HepG2 (cell line): Measurements from ENCODE around the gene FAM98A. TPM values are rescaled to one million over a fixed set of nuclear protein-coding genes. Genes with fewer than 3 reads are reported as not detected.

ENCODE experiments used
- ATAC-seq: fragments of 200-7000 bp; cut with Tn5 transposase; 3 replicates; pipeline ENCODE4 v1.9.1; 2020; ENCODE audit warnings: mild to moderate bottlenecking, moderate library complexity
- BruUV-seq: library from RNA; stranded (reverse); fragments of 400-500 nt; replicated peaks from 2 replicates; lab custom pipeline; 2021; lab: Mats Ljungman, UMichigan
- CTCF ChIA-PET: fragments of 300-600 bp; formaldehyde crosslinking; extraction: SDS; loops from one replicate; lab custom pipeline; 2021; ENCODE audit warnings: low total read pairs, inconsistent platforms, low intra/inter-chr PET ratio; lab: Yijun Ruan, JAX
- POLR2A ChIA-PET: fragments of 350-600 bp; sonication (Branson Sonifier 250); formaldehyde crosslinking; loops from one replicate; lab custom pipeline; 2020; ENCODE audit warnings: antibody characterized with exemption, inconsistent platforms; lab: Yijun Ruan, JAX
- DNase-seq: peaks from one replicate; pipeline ENCODE4 v3.0.0-alpha.2; 2015; ENCODE audit warnings: low spot score
- FAIRE-seq: peaks from 3 replicates; lab custom pipeline; 2011; peaks lifted over from hg19 to GRCh38; lab: Jason Lieb, UNC
- H2AFZ ChIP-seq: one replicate; pipeline ENCODE4 v1.6.1; 2011; ENCODE audit warnings: low read length, inconsistent platforms
- H3K27ac ChIP-seq: fragments of 300-600 bp; 3 replicates; pipeline ENCODE4 v1.8.0; 2011; ENCODE audit warnings: mixed run types, mild to moderate bottlenecking, mixed read lengths, low read length, inconsistent platforms; ENCODE audit not compliant: insufficient read depth; ENCODE audit errors: extremely low read length
- H3K27me3 ChIP-seq, 2 experiments: fragments of 200-600 bp in 1 of 2; 2 replicates in 1 of 2; 3 replicates in 1 of 2; pipeline versions ENCODE4 v1.6.0 to v1.8.0; 2011; ENCODE audit warnings: low read length in 2 of 2, mild to moderate bottlenecking in 2 of 2, moderate library complexity in 2 of 2, inconsistent platforms in 1 of 2; ENCODE audit not compliant: insufficient read depth in 2 of 2, control insufficient read depth in 1 of 2
- H3K36me3 ChIP-seq, 2 experiments: fragments of 200-600 bp in 1 of 2; replicated peaks in 1 of 2; 2 replicates in 1 of 2; 3 replicates in 1 of 2; pipeline versions ENCODE4 v1.5.1 to v1.8.0; 2011; ENCODE audit warnings: low read length in 2 of 2, inconsistent platforms in 1 of 2; ENCODE audit not compliant: insufficient read depth in 2 of 2, control insufficient read depth in 1 of 2
- H3K4me1 ChIP-seq: 2 replicates; pipeline ENCODE4 v1.5.1; 2012; ENCODE audit warnings: low read length, inconsistent platforms; ENCODE audit not compliant: insufficient read depth
- H3K4me2 ChIP-seq: 2 replicates; pipeline ENCODE4 v1.6.0; 2011; ENCODE audit warnings: low read depth, low read length, inconsistent platforms
- H3K4me3 ChIP-seq, 3 experiments: fragments of 200-600 bp in 1 of 3; sonication (generic), shearing (Covaris generic) in 1 of 3; replicated peaks in 1 of 3; 2 replicates each; pipeline ENCODE4 v1.5.1; 2011 to 2016; ENCODE audit warnings: low read length in 3 of 3, inconsistent platforms in 2 of 3, low read depth in 2 of 3, mild to moderate bottlenecking in 2 of 3, control low read depth in 1 of 3, mixed read lengths in 1 of 3; ENCODE audit not compliant: insufficient read depth in 1 of 3
- H3K79me2 ChIP-seq: one replicate; pipeline ENCODE4 v1.6.1; 2011; ENCODE audit warnings: low read length, inconsistent platforms; ENCODE audit not compliant: insufficient read depth
- H3K9ac ChIP-seq: 2 replicates; pipeline ENCODE4 v1.6.0; 2011; ENCODE audit warnings: mild to moderate bottlenecking, low read depth, low read length, inconsistent platforms; ENCODE audit not compliant: insufficient read depth
- H3K9me3 ChIP-seq: 2 replicates; pipeline ENCODE4 v1.5.1; 2012; ENCODE audit warnings: mild to moderate bottlenecking, low read length
- H4K20me1 ChIP-seq: 2 replicates; pipeline ENCODE4 v1.6.0; 2011; ENCODE audit warnings: inconsistent platforms, mild to moderate bottlenecking, low read length, moderate library complexity; ENCODE audit not compliant: insufficient read depth
- CCAR2 ChIP-seq: fragments of 200-400 bp; formaldehyde crosslinking; optimal IDR thresholded peaks from 2 replicates; pipeline ENCODE3; 2018; ENCODE audit warnings: low read depth, mild to moderate bottlenecking, low read length, moderate library complexity
- KLF11 ChIP-seq: IDR thresholded peaks from 2 replicates; pipeline ENCODE4 v1.6.1; 2016; ENCODE audit warnings: missing compliant biosample characterization
- NBN ChIP-seq: fragments of 450-650 bp; conservative IDR thresholded peaks from 2 replicates; pipeline ENCODE4 v1.6.1; 2017
- NR2F1 ChIP-seq, 2 experiments: fragments of 450-650 bp in 1 of 2; formaldehyde crosslinking in 1 of 2; IDR thresholded peaks; 2 replicates each; pipeline versions ENCODE4 v1.5.0 to v1.6.1; 2016 to 2020; ENCODE audit warnings: mild to moderate bottlenecking in 1 of 2, missing compliant biosample characterization in 1 of 2, missing genetic modification reagents in 1 of 2, moderate library complexity in 1 of 2
- SAFB2 ChIP-seq: sonication (generic); formaldehyde crosslinking; IDR thresholded peaks from 2 replicates; pipeline ENCODE4 v1.5.1; 2020; ENCODE audit warnings: missing genetic modification reagents, low read depth, mild to moderate bottlenecking, borderline replicate concordance
- SIN3A ChIP-seq: IDR thresholded peaks from 2 replicates; pipeline ENCODE4 v1.6.1; 2011; ENCODE audit warnings: low read depth, mild to moderate bottlenecking, control low read depth, low read length, borderline replicate concordance
- SNAI1 ChIP-seq: sonication (generic); formaldehyde crosslinking; IDR thresholded peaks from 2 replicates; pipeline ENCODE4 v1.5.0; 2020; ENCODE audit warnings: mild to moderate bottlenecking, missing genetic modification reagents, borderline replicate concordance
- ZNF329 ChIP-seq: sonication (generic); formaldehyde crosslinking; IDR thresholded peaks from 2 replicates; pipeline ENCODE4 v1.9.0; 2021; ENCODE audit warnings: low read depth, mild to moderate bottlenecking, missing genetic modification reagents
- ZNF484 ChIP-seq: sonication (generic); formaldehyde crosslinking; IDR thresholded peaks from 2 replicates; pipeline ENCODE4 v1.5.1; 2020; ENCODE audit warnings: mild to moderate bottlenecking, low read depth, missing genetic modification reagents, borderline replicate concordance
- WGBS: methylation state at CpG from one replicate; pipeline ENCODE4 v1.1.6; 2017; ENCODE audit warnings: low lambda C conversion rate; 5-methylcytosine and 5-hydroxymethylcytosine counted together
- in situ Hi-C: cut with HindIII; loops from 2 replicates; pipeline ENCODE4 v1.10.0; 2017; ENCODE audit warnings: low pct_unique_long_range_greater_than_20kb; ENCODE audit not compliant: extremely low pct_ligation_motif_present
- intact Hi-C: fragments of 100-400 bp; cut with micrococcal nuclease; formaldehyde crosslinking; loops from one replicate; pipeline ENCODE4 v1.10.0; 2022; ENCODE audit not compliant: unreplicated experiment
- polyA plus RNA-seq, 8 experiments: library from polyadenylated mRNA; depleted of rRNA in 3 of 8; stranded (reverse) in 7 of 8; unstranded in 1 of 8; fragments of >200 nt; fragmentation: Illumina TruSeq in 4 of 8; extraction: Trizol in 4 of 8; gene quantifications; 2 replicates each; pipeline versions ENCODE4 v1.2.1 to v1.2.3, GENCODE V29; 2011 to 2016; ENCODE audit warnings: low read depth in 4 of 8, missing spikeins in 1 of 8, mixed read lengths in 1 of 8; ENCODE audit not compliant: insufficient read depth in 1 of 8
- total RNA-seq, 5 experiments: library from RNA; depleted of rRNA; stranded (reverse); fragments of >200 nt; fragmentation: Illumina TruSeq; extraction: Trizol; gene quantifications; 2 replicates each; pipeline ENCODE4 v1.2.3, GENCODE V29; 2016; ENCODE audit warnings: low read depth in 1 of 5
- TF ChIP-seq, protein P1 (sequence below): sonication (generic); formaldehyde crosslinking; IDR thresholded peaks from 2 replicates; pipeline ENCODE4 v1.8.1; 2023; ENCODE audit warnings: missing genetic modification reagents, mild to moderate bottlenecking, borderline replicate concordance
- TF ChIP-seq, protein P2 (sequence below): sonication (generic); formaldehyde crosslinking; IDR thresholded peaks from 2 replicates; pipeline ENCODE4 v1.4.0; 2020; ENCODE audit warnings: mild to moderate bottlenecking, missing genetic modification reagents
- TF ChIP-seq, protein P3 (sequence below): IDR thresholded peaks from 2 replicates; pipeline ENCODE4 v1.6.1; 2016
- TF ChIP-seq, protein P4 (sequence below): sonication (generic); formaldehyde crosslinking; IDR thresholded peaks from 2 replicates; pipeline ENCODE4 v1.5.1; 2020; ENCODE audit warnings: mild to moderate bottlenecking, moderate library complexity, missing genetic modification reagents

FAM98A gene
- total and polyA plus RNA-seq, 2 of the 13 experiments (the other 11 are each of a cell fraction or from before 2014, with no cell fraction given) = 44.0 to 61.4 TPM

DNA sequence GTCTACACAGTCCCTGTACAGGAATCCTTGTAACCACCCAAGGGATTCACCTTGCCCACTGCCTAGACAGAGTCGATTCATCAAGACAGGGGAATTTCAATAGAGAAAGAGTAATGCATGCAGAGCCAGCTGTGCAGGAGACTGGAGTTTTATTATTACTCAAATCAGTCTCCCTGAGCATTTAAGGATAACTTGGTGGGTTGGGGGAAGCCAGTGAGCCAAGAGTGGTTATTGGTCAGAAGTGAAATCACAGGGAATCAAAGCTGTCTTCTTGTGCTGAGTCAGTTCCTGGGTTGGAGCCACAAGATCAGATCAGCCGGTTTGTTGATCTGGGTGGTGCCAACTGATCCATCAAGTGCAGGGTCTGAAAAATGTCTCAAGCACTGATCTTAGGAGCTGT is 17.8 kb upstream of the FAM98A start:
- H3K79me2 ChIP-seq = no peaks in the 10 kb centered on the region
- WGBS = 5% methylated on average over 2 of the region's 2 CpGs
- H2AFZ ChIP-seq = no peak overlapping the region
- intact Hi-C loops = no loop called here
- H3K27me3 ChIP-seq = peaks cover 0 to 3% of the 10 kb centered on the region in 2 experiments; a peak in 1 of 5 replicates
- H3K9me3 ChIP-seq = peaks cover 40% of the 10 kb centered on the region
- in situ Hi-C loops = no loop called here
- no peak for ATAC-seq
- no peak for DNase-seq
- no peaks in the 10 kb centered on the region for H4K20me1 ChIP-seq
- H3K36me3 ChIP-seq = no peaks in the 10 kb centered on the region
- TF ChIP-seq, protein P1, sequence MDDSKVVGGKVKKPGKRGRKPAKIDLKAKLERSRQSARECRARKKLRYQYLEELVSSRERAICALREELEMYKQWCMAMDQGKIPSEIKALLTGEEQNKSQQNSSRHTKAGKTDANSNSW (CRISPR knock-in tag) = no peak
- TF ChIP-seq SNAI1 (CRISPR knock-in tag) (no peak), SAFB2 (CRISPR knock-in tag) (no peak)
- no peak for FAIRE-seq
- H3K4me2 ChIP-seq = no peak overlapping the region
- no peaks in the 10 kb centered on the region for H3K4me1 ChIP-seq
- no peak overlapping the region for H3K27ac ChIP-seq
- no peak overlapping the region for H3K4me3 ChIP-seq
- no peak overlapping the region for H3K9ac ChIP-seq
- ChIA-PET CTCF (no interaction called here), POLR2A (no interaction called here)
- BruUV-seq = no TSS peak

DNA sequence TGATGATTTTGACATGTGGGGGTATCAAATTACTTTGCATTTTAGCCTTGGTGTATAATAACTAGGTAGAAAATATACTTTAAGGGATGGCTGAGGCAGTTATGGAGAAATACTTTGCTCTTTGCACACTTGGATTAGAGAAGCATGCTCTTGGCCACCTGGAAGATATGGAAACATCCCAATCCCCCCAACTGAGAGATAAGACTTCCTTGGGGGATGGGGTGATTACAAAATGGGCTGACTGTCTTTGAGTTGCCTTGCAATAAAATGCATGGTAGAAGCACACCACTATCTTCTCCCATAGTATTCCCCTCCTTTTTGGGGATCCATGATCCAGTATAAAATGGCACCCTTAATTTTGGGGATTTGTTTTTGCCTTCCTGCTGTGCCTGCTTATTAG is 15.1 kb upstream of the FAM98A start:
- no peaks in the 10 kb centered on the region for H4K20me1 ChIP-seq
- no peaks in the 10 kb centered on the region for H3K79me2 ChIP-seq
- FAIRE-seq (no peak), DNase-seq (no peak), ATAC-seq (no peak)
- no peak overlapping the region for H3K4me2 ChIP-seq
- peaks cover 25% of the 10 kb centered on the region for H3K9me3 ChIP-seq
- peaks cover 0 to 6% of the 10 kb centered on the region in 2 experiments; a peak in 1 of 5 replicates for H3K27me3 ChIP-seq
- POLR2A ChIA-PET = no interaction called here
- CTCF ChIA-PET = no interaction called here
- no peak overlapping the region for H3K4me3 ChIP-seq
- no peaks in the 10 kb centered on the region for H3K4me1 ChIP-seq
- no peaks in the 10 kb centered on the region for H3K36me3 ChIP-seq
- no peak overlapping the region for H2AFZ ChIP-seq
- no TSS peak for BruUV-seq
- H3K27ac ChIP-seq = no peak overlapping the region
- intact Hi-C loops (no loop called here), in situ Hi-C loops (no loop called here)
- H3K9ac ChIP-seq = no peak overlapping the region
- TF ChIP-seq NBN (no peak), SIN3A (no peak), KLF11 (CRISPR knock-in tag) (no peak), ZNF484 (CRISPR knock-in tag) (no peak), ZNF329 (CRISPR knock-in tag) (no peak), CCAR2 (no peak), NR2F1 (CRISPR knock-in tag; IDR thresholded peaks at IDR 0.05) (no peak)
- TF ChIP-seq, protein P2, sequence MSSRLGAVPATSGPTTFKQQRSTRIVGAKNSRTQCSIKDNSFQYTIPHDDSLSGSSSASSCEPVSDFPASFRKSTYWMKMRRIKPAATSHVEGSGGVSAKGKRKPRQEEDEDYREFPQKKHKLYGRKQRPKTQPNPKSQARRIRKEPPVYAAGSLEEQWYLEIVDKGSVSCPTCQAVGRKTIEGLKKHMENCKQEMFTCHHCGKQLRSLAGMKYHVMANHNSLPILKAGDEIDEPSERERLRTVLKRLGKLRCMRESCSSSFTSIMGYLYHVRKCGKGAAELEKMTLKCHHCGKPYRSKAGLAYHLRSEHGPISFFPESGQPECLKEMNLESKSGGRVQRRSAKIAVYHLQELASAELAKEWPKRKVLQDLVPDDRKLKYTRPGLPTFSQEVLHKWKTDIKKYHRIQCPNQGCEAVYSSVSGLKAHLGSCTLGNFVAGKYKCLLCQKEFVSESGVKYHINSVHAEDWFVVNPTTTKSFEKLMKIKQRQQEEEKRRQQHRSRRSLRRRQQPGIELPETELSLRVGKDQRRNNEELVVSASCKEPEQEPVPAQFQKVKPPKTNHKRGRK (CRISPR knock-in tag) = no peak
- TF ChIP-seq, protein P3, sequence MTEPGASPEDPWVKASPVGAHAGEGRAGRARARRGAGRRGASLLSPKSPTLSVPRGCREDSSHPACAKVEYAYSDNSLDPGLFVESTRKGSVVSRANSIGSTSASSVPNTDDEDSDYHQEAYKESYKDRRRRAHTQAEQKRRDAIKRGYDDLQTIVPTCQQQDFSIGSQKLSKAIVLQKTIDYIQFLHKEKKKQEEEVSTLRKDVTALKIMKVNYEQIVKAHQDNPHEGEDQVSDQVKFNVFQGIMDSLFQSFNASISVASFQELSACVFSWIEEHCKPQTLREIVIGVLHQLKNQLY (CRISPR knock-in tag) = no peak
- TF ChIP-seq, protein P4, sequence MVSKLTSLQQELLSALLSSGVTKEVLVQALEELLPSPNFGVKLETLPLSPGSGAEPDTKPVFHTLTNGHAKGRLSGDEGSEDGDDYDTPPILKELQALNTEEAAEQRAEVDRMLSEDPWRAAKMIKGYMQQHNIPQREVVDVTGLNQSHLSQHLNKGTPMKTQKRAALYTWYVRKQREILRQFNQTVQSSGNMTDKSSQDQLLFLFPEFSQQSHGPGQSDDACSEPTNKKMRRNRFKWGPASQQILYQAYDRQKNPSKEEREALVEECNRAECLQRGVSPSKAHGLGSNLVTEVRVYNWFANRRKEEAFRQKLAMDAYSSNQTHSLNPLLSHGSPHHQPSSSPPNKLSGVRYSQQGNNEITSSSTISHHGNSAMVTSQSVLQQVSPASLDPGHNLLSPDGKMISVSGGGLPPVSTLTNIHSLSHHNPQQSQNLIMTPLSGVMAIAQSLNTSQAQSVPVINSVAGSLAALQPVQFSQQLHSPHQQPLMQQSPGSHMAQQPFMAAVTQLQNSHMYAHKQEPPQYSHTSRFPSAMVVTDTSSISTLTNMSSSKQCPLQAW (CRISPR knock-in tag) = no peak
